NCI-H146 treated with DMSO at 0.1 percent for 48 hours (cell line): ENCODE results near the gene HIVEP3.

ENCODE experiments used
- DNase-seq: peaks from one replicate; lab custom pipeline; 2025; ENCODE audit not compliant: unreplicated experiment; lab: John Stamatoyannopoulos, UW

The HIVEP3 gene

DNA sequence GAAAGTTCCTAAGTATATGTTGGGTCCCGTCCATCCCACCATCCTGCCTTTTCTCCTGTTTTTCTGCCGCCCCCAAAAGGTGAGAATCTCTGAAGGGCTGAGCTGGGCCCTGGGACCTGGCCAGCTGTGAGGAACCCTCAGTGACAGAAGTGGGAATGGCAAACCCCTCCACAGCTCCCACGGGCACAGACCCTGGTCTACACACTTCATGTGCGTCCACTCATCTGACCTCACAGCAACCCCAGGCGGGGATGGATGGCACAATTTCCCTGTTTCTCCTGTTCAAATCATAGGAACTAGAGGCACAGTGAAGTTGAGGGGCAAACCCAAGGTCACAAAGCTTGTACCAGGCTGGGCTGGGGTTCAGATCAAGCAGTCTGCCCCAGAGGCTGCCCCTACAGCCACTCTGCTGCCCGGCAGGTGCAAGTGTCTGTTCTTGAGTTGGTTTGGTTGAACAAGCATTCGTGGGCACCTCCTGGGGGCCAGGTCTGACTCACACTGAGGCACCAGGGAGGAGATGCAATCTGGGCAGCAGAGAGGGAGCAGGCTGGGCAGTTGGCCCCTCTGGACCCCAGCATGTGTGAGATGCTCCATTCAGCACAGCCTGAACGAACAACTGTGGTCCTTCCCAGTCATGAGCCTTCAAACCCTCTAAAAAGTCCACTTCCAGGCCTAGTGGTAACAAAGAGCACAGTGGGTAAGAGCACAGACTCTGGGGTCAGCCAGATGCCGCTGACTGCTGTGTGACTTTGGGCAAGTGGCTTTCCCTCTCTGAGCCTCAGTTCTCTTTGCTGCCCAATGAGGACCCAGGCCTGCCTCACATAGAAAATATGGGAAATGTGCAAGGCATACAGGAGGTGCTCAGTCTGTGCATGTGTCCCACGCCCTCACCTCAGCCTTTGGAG is 438.3 kb downstream of the HIVEP3 start:
- no peak for DNase-seq

DNA sequence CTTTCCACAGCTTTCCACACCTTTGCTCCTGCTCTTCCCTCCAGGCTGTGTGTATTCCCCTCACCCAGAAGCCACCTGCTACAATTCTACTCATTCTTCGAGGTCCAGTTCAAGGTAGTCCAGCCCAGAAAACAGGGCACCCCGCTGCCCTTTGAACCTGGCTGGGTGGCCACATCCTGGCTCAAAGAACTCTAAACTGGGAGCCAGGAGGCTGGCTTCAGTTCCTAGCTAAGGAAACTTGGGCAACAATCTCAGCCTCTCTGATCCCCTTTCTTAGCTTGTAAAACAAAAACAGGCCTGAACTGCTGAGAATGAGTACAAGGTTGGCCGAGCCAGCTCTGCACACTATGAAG is 438.9 kb downstream of the HIVEP3 start:
- no peak for DNase-seq

DNA sequence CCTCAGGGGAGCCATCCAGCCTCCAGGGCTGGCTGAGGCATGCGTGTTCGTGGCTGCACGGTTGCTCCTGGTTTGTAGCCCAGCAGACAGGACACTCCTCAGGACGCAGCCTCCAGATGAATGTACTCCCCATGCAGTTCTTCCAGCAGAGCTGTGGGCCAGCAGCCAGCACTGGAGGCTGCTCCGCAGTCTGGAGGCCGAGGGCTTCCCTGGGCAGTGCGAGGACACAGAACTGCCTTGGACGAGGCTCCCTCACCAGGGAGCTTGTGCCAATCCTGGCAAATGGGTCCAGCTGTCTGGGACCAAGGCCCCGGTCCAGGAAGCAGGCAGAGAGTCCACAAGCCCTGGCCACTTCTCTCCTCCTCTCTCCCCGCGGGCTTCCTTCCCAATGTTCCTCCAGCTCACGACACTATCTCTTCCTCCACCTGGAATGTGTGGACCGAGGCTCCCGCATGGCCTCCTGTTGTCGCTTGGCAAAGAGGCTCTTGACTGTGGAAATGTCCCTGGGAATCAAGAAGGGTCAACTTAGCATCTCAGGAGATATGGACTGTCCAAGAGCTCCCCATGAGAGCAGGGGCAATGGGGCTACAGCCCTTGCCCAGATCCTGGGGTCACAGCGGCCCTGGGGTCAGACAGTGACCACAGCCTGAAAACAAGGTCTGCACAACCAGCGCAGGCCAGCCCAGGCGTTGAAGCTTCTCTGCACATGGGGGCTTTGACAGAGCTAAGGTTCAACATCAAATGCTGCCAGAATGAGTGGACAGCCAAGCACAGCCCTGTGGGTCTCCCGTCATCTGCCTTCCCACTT is 439.5 kb downstream of the HIVEP3 start:
- DNase-seq, result no peak

DNA sequence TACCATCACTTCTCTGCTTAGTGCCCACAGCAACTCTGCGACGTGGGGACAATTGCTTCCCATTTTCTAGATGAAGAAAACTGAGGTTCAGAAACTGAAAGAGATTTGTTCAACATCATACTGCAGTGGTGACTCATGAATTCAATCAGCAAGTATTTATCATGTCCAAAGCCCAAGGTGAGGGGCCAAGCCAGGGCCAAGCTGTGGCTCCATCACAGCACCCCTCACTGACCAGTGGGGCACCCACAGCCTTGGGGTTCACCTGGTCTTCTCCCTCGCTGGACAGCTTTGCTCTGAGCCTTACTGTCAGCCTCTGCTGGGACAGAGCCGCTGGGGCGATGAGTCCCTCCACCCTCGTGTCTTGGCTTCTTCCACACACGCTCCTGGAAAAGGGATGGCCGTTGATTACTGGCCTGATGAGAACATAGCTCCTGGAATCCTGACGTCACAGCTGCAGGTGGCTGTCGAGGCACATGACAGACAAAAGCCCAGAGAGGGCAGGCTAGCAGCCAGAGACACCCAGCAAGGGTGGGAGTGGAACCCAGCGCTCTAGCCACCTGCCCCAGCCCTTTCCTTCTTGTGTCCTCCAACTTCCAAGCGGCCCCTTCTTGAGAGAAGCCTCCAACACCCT is 440.5 kb downstream of the HIVEP3 start:
- DNase-seq, result no peak

DNA sequence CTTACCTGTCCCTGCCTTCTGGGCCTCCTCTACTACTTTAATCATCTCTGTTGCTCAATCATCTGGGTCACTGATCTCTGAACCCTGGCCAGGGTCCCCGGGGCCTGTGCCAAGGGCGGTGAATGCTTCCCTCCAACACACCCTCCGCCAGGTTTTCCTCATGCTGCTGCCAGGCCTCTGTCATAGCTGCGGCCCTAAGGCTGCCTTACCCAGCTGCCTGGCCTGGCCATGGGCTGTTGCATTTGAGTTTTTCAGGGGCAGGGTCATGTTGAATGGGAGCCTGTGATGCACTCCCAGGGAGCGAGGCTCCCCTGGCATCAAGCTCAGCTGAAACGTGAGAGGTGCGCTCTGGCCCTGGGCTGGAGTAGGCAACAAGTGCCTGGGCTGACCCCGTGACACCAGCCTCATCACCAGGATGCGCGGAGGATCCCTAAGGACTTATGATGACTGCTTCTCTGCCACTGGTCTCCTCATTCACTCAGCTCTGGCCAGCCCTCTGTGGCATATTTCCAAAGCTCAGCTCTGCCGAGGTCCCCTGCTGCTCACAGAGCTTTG is 441.8 kb downstream of the HIVEP3 start:
- no peak for DNase-seq

DNA sequence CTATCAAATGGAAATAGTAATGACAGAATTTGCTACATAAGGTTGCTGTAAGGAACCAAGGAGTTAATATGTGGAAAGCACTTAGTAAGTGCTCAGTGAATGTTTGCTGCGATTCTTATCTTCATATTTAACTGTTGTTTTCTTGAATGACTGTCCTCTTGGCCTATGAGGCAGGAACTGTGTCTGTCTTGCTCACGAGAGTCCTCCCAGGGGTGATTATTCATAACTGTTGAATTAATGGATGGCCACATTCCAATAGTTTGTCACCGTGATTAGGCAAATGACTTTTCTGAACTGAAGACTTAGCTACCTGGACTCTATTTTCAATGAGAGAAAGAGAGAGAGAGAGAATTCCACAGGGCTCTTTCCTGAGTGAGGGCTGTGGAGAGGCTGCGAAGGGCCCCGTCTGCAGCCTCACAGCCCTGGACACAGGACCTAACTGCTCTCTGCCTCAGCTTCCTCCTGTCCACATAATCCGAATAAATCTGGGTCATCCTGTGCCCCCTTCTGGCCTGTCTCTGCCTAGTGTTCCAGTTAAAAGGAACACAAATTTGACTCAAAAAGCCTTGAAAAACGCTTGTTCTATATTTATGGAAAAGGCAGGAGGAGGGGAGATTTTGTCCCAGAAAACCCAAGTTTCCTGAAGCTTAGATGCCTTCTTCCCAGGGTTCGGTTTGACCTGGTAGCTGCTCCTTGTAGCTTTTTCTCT is 442.7 kb downstream of the HIVEP3 start:
- DNase-seq, result no peak

DNA sequence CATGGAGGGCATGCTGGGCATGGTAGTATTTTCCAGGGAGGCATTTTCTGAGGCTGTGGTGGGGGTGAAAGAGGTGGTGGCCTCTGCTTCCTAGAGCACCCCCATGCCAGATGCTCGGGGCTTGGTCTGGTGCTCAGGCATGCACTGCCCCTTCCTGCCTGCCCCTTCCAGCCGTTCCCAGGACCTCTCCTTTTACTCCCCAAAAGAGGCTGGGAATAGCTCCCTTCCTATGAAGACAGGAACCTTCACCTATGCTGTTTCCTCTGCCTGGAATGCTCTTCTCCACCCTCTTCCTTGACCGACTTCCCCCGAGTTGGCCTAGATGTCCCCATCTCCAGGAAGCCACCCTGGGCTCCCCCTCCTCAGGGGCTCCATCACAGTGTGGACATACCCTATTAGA is 443.4 kb downstream of the HIVEP3 start:
- no peak for DNase-seq

DNA sequence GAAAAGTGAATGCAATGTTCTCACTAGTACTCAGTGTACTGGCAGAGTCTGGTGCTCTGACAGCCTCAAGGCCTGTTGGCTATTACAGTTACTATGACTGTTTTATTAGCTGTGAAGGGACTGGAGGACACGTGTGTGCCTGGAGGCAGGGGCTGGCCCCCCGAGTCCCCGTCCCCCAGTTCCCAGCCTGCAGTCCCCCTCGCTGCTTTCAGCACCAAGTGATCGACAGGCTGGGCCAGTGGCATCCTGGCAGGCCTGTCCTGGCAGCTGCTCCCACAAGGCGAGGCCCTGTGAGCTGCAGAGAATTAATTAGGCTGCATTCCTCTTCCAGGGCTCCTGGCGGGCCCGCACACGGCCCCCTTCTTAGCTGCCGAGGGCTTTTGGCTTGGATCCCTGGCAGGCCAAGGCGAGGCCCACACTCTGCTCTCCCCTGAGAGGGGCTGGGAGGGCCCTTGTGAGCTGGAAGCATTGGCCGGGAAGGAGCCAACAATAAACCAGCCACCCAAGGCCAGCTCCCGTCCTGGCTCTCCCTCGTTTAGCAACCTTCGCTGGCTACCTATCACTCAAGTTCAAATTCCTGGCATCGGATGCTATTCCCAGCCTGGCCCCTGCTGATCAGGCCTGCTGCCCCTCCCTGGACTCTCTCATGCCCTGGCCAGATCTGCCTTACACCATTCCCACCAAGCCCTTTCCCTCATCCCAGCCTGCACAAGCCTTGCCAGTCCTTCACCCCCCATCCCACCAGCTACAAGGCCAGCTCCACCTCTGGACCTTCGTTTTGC is 444.0 kb downstream of the HIVEP3 start:
- DNase-seq, result no peak

DNA sequence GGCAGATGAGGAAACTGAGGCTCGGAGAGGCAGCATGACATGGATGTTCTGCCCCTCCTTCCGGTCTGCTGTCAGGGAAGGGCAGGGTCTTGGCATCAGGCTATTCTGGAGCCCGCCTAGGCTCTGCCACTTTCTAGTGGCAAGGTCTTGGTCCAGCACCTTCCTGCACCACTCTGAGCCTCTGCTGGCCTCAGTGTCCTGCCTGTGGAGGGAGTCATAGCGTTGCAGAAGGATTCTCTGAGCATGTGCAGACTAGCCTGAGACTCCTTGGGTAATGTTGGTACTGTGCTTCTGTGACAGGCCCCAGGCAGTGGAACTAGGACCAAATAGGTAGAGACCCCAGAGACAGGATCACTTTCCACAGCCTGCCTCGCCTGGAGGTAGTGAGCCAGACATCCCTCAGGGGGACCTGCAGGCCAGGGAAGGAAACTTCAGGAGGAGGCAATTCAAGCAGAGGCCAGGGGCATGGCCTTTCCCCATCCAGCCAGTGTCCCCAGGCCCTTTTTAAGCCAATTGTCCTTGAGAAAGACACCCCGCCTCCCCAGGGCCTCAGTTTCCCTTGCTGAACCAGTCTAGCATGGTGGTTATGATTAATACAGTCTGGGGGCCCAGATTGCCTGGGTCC is 444.9 kb downstream of the HIVEP3 start:
- no peak for DNase-seq

DNA sequence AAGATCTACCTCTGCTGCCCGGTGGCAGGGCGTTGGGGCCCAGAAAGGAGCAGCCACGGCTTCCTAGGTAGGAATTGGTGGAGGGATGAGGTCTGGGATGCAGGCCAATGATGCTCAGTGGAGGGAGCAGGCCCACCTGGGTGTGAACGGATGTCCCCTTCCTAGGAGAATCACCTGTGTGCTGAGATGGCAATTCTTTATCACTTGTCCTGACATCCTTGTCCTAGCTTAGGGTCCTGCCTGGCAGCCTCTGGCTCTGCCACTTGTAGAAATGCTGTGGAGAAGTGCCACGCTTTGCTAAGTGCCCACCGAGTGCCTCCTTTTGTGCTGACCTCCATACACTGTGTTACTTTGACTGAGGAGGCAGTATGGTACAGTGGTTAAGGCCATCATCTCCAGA is 447.1 kb downstream of the HIVEP3 start:
- DNase-seq, result no peak

DNA sequence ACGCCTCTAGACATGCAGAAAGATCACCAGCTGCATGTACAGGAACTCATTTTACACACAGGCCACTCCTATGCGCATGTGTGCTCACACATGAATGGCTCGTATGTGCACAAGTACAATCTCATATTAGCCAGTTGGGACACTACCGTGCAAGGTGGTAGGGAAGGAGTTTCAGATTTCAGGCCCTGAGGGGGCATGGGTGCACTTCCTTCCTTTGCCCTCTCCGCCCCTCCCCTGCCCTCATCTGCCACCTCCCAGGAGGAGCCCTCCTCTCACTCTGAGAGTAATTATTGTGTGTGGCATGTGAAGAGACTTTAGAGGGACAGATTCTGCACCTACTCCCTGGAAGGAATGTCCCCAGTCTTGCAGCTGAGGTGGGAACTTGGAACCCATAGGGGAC is 449.0 kb downstream of the HIVEP3 start:
- no peak for DNase-seq

DNA sequence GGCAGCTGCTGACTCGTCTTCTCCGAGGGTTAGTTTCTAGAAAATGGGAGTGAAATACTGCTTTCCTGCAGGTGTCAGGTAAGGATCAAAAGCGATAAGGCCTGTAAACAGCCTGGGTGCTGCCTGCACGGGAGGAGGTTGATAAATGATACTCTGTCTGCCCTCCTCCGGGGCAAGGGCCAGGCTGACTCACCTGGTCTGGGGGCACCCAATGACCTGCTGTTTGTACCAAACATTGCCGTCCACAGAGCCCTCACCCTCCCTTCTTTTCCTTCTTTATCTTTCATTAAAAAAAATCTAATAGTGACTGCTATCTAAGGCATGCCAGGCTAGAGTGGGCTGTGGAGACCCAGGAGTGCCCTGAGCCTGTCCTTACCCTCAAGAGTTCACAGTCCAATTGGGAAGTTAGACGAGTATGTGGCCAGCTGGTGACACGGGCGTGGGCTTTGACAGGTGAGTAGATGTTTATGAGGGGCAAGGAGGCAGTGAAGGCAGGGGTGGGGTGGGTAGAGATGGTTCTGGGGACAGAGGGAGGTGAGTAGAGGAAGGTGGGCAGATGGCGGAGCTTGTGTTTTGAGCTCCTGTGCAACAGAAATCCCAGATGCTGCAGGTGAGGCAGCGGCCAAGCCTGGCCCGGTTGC is 450.5 kb downstream of the HIVEP3 start:
- DNase-seq, result peak; percentile 23

DNA sequence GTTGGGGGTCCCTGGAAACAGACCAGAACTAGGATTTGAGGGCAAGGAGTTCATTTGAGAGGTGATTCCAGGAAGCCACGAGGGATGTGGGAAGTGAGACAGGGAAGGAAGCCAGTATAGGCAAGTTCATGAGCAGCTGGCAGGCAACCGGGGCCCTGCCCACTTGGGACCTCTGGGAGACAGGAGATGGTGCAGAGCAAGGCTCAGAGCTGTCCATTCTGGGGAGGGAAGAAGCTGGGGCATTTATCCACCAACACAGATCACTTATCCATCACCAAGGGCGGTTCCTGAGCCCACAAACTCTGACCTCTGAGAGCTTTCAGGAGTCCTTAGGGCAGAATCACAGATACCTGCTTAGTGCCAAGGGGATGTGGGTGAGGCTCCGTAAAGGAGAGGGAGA is 451.0 kb downstream of the HIVEP3 start:
- DNase-seq, result no peak

DNA sequence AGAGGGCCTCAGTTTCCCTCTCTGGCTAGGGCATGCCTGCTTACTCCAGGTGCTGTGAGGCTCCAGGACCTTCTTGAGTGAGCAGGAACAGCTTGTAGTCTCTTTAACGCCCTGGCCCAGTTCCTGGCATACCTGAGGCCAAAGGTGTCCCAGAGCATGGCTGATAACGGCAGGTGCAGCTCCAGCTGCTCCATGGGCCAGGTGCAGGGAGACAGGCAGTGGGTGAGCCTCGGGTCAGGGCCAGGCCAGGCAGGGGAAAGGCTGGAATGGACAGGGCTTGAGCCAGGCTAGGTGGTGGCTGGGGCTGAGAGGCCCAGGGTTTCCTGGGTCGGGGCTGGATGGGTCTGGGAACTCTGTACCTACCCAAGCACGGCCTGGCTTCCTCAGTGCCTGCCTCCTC is 452.6 kb downstream of the HIVEP3 start:
- no peak for DNase-seq

DNA sequence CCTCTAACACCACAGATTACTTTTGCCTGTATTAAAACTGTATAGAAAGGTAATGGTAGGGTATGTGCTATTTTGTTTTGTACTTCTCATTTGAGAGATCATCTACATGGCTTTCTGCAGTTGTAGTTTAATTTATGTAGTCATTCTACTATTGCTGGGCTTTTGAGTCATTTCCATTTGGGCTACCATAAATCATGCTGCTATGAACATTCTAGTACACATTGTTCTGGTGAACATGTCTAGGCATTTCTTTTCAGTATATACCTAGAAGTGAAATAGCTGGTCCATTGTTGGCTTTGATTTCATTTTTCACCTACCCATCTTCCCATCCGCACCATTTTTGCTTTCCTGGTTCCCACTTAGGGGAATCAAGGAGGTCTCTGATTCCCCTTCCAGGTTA is 453.0 kb downstream of the HIVEP3 start:
- no peak for DNase-seq

DNA sequence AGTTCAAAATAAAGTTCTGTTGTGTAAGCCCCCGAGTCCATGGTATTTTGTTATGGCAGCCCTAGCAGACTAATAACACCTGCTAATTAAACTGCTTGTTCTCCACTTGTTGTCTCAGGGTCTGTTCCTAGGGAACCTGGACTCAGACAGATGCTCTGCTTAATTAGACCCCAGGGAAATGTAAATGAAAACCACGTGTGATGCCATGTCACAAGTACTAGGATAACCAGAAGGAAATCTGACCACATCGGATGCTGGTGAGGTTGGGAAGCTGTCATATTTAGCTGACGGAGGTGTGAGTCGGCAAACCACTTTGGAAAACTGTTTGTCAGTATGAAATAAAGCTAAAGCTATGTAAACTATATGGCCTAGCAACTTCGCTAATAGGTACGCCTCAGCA is 453.8 kb downstream of the HIVEP3 start:
- peak; percentile 47 for DNase-seq

DNA sequence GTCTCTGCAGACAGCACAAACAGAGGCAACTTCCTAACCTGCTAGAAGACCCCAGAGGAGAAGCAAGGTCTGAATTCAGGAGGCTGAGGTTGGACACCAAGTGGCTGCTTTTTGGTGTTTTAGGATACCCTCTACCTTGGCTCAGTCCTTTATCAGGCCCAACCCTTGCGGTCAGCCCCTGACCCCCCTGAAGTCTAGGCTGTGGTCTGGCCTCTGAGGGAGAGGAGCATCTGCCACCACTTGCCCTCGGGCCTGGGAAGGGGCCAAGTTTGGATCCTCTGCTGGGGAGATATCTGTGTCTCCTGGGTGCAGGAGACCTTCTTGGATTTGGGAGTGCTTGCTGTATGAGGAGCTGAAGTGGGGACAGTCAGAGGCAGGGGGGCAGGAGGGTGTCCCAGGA is 455.2 kb downstream of the HIVEP3 start:
- DNase-seq, result no peak

DNA sequence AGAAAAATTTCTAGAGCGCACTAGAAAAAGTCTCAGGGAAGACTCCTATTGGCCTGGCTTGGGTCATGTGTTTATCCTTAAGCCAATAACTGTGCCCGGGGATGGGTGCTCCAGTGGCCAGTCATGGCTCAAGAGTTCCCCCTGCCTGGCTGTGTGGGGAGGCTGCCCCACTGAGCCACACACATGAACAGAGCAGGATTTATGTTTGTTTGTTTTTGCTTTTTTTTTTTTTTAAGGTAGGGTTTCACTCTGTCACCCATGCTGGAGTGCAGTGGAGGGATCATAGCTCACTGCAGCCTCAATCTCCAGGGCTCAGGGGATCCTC is 456.1 kb downstream of the HIVEP3 start:
- DNase-seq, result no peak
